Measurements from ENCODE around the gene HS3ST6. TPM values are rescaled to one million over a fixed set of nuclear protein-coding genes. Genes with fewer than 3 reads are reported as not detected.
A peak's percentile ranks its signal among the peaks of the same experiment; 100 is the strongest.
"Not testable (repeated sequence)": the region's sequence is repeated elsewhere in the genome, so short reads cannot be mapped to it uniquely, and the experiment has no call there.

The HS3ST6 gene
- total RNA-seq, 1 experiment from 2014 or later: not detected

GRCh38 chr16:1909561-1910231 is 8.5 kb downstream of the HS3ST6 start:
- H3K27ac ChIP-seq: no peak overlapping the region
- H3K36me3 ChIP-seq: no peaks in the 10 kb centered on the region
- H3K27me3 ChIP-seq: peaks cover 50% of the 10 kb centered on the region

GRCh38 chr16:1908983-1909382 is 9.2 kb downstream of the HS3ST6 start:
- Histone ChIP-seq H3K27me3 (peaks cover 48% of the 10 kb centered on the region), H3K4me1 (peaks cover 11% of the 10 kb centered on the region), H3K9me3 (replicated peaks) (no peaks in the 10 kb centered on the region), H3K4me3 (no peak overlapping the region), H3K27ac (no peak overlapping the region), H3K36me3 (no peaks in the 10 kb centered on the region)
- DNase-seq: no peak

More at GRCh38 chr16:1909561-1910231, 8.5 kb downstream of the HS3ST6 start:
- H3K4me3 ChIP-seq: no peak overlapping the region
- no peaks in the 10 kb centered on the region for H3K9me3 ChIP-seq (replicated peaks)
- H3K4me1 ChIP-seq: peaks cover 11% of the 10 kb centered on the region
- DNase-seq: peak; percentile 67 to 75

- Histone ChIP-seq H3K4me1 (peaks cover 11% of the 10 kb centered on the region), H3K27ac (no peak overlapping the region), H3K9me3 (replicated peaks) (no peaks in the 10 kb centered on the region), H3K36me3 (no peaks in the 10 kb centered on the region), H3K27me3 (peaks cover 43% of the 10 kb centered on the region), H3K4me3 (no peak overlapping the region)
- no peak for DNase-seq
Measured at GRCh38 chr16:1908184-1908583, 10.0 kb downstream of the HS3ST6 start.

GRCh38 chr16:1907226-1907860 is 10.9 kb downstream of the HS3ST6 start:
- Histone ChIP-seq H3K36me3 (no peaks in the 10 kb centered on the region), H3K4me1 (peaks cover 11% of the 10 kb centered on the region), H3K27ac (no peak overlapping the region), H3K27me3 (peaks cover 45% of the 10 kb centered on the region), H3K4me3 (no peak overlapping the region), H3K9me3 (replicated peaks) (no peaks in the 10 kb centered on the region)
- no peak for DNase-seq

GRCh38 chr16:1906846-1907165 is 11.4 kb downstream of the HS3ST6 start:
- H3K27ac ChIP-seq: no peak overlapping the region
- DNase-seq: no peak

GRCh38 chr16:1906055-1906845 is 12.0 kb downstream of the HS3ST6 start:
- peaks cover 11% of the 10 kb centered on the region for H3K4me1 ChIP-seq
- DNase-seq: no peak
- peaks cover 45% of the 10 kb centered on the region for H3K27me3 ChIP-seq
- H3K36me3 ChIP-seq: no peaks in the 10 kb centered on the region
- H3K27ac ChIP-seq: no peak overlapping the region
- H3K4me3 ChIP-seq: no peak overlapping the region
- no peaks in the 10 kb centered on the region for H3K9me3 ChIP-seq (replicated peaks)

More at GRCh38 chr16:1906846-1907165, 11.4 kb downstream of the HS3ST6 start:
- Histone ChIP-seq H3K4me1 (peaks cover 11% of the 10 kb centered on the region), H3K27me3 (peaks cover 45% of the 10 kb centered on the region), H3K9me3 (replicated peaks) (no peaks in the 10 kb centered on the region), H3K36me3 (no peaks in the 10 kb centered on the region), H3K4me3 (no peak overlapping the region)

GRCh38 chr16:1903845-1904840 is 14.1 kb downstream of the HS3ST6 start:
- Histone ChIP-seq H3K27me3 (peaks cover 48% of the 10 kb centered on the region), H3K27ac (no peak overlapping the region), H3K4me3 (no peak overlapping the region), H3K9me3 (replicated peaks) (no peaks in the 10 kb centered on the region), H3K36me3 (no peaks in the 10 kb centered on the region), H3K4me1 (peaks cover 5% of the 10 kb centered on the region; the same call in 1 of the 2 replicates)
- DNase-seq: peak in 1 of 2 experiments; percentile 32

- no peak overlapping the region for H3K4me3 ChIP-seq
- no peaks in the 10 kb centered on the region for H3K9me3 ChIP-seq (replicated peaks)
- no peak overlapping the region for H3K27ac ChIP-seq
- H3K27me3 ChIP-seq: peaks cover 39% of the 10 kb centered on the region; the same call in 1 of the 2 replicates
- H3K4me1 ChIP-seq: peaks cover 3% of the 10 kb centered on the region; the same call in 1 of the 2 replicates
- DNase-seq: no peak
- no peaks in the 10 kb centered on the region for H3K36me3 ChIP-seq
Measured at GRCh38 chr16:1903220-1903574, 15.0 kb downstream of the HS3ST6 start.

- no peaks in the 10 kb centered on the region for H3K9me3 ChIP-seq (replicated peaks)
- no peak overlapping the region for H3K27ac ChIP-seq
- no peak overlapping the region for H3K4me3 ChIP-seq
- H3K27me3 ChIP-seq: peaks cover 34% of the 10 kb centered on the region; the same call in 1 of the 2 replicates
- H3K36me3 ChIP-seq: no peaks in the 10 kb centered on the region
- peaks cover 3% of the 10 kb centered on the region; the same call in 1 of the 2 replicates for H3K4me1 ChIP-seq
- no peak for DNase-seq
Measured at GRCh38 chr16:1902547-1903219, 15.5 kb downstream of the HS3ST6 start.

GRCh38 chr16:1900452-1900774 is 17.8 kb downstream of the HS3ST6 start:
- Histone ChIP-seq H3K9me3 (replicated peaks) (no peaks in the 10 kb centered on the region), H3K36me3 (no peaks in the 10 kb centered on the region), H3K27ac (no peak overlapping the region), H3K4me3 (no peak overlapping the region), H3K27me3 (peaks cover 28% of the 10 kb centered on the region), H3K4me1 (no peaks in the 10 kb centered on the region; the same call in 1 of the 2 replicates)
- DNase-seq: no peak

GRCh38 chr16:1899641-1900451 is 18.4 kb downstream of the HS3ST6 start:
- no peaks in the 10 kb centered on the region for H3K36me3 ChIP-seq
- no peak overlapping the region for H3K4me3 ChIP-seq
- DNase-seq: no peak
- H3K9me3 ChIP-seq (replicated peaks): no peaks in the 10 kb centered on the region
- H3K4me1 ChIP-seq: no peaks in the 10 kb centered on the region; the same call in 1 of the 2 replicates
- H3K27ac ChIP-seq: no peak overlapping the region
- peaks cover 29% of the 10 kb centered on the region for H3K27me3 ChIP-seq

- peaks cover 20% of the 10 kb centered on the region for H3K27me3 ChIP-seq
- H3K4me3 ChIP-seq; H3K4me1 ChIP-seq; H3K9me3 ChIP-seq (replicated peaks); DNase-seq; H3K36me3 ChIP-seq; H3K27ac ChIP-seq: not testable (repeated sequence)
Measured at GRCh38 chr16:1897692-1898091, 20.5 kb downstream of the HS3ST6 start.

- no peaks in the 10 kb centered on the region for H3K36me3 ChIP-seq
- no peak overlapping the region for H3K27ac ChIP-seq
- no peak overlapping the region for H3K4me3 ChIP-seq
- H3K9me3 ChIP-seq (replicated peaks): no peaks in the 10 kb centered on the region
- H3K4me1 ChIP-seq: no peaks in the 10 kb centered on the region
- no peak for DNase-seq
- peaks cover 23% of the 10 kb centered on the region for H3K27me3 ChIP-seq
Measured at GRCh38 chr16:1895949-1896675, 22.1 kb downstream of the HS3ST6 start.

All from SJCRH30 (cell line).